Dermis blood vessel endothelial cell (primary cell): Measurements from ENCODE around the gene KCNK1. TPM values are rescaled to one million over a fixed set of nuclear protein-coding genes. Genes with fewer than 3 reads are reported as not detected.

Experiments used
- DNase-seq: peaks from one replicate; pipeline ENCODE4 v3.0.0; 2010
- total RNA-seq: library from RNA; depleted of rRNA; stranded (reverse); fragments of >200 nt; gene quantifications from 2 replicates; pipeline ENCODE4 v1.2.3, GENCODE V29; 2014

The KCNK1 gene
- total RNA-seq, result 0.17 TPM in 1 of 2 replicates, not detected in the other

GRCh38 chr1:233613252-233614172, at the start of gene KCNK1:
TSS of gene KCNK1 (plus strand) at chr1:233614106. CDS start at chr1:233614172, 66 bp downstream.
- no peak for DNase-seq

DNA sequence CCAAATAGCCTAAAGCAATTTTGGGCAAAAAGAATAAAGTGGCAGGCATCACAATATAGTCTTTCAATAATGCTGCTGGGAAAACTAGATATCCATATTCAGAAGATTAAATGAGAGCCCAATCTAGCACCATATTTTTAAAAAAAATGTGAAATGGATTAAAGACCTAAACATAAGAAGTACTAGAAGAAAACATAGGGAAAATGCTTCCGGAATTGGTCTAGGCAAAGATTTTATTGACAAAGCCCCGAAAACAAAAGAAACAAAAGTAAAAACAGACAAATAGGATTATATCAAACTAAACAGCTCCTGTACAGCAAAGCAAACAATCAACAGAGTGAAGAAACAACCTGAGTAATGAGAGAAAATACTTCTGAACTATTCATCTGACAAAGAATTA, 48.6 kb upstream of the KCNK1 start:
- no peak for DNase-seq

DNA sequence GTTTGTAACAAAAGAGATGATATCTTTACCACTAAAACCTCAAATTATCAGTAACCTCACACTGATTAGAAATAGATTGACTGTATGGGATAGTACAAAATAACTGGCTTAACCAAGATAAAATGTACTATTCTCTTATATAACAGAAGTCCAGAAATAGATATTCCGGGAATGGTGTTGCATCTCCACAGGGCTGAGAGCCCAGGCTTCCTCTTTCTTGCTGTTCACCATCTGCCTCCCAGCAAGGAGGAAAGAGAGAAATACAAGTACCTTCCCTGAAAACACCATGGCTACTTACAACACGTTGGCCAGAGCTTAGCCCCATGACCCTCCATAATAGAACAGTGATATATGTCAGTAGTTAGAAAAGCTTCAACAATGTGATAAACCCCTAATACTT, 47.0 kb upstream of the KCNK1 start:
- no peak for DNase-seq

DNA sequence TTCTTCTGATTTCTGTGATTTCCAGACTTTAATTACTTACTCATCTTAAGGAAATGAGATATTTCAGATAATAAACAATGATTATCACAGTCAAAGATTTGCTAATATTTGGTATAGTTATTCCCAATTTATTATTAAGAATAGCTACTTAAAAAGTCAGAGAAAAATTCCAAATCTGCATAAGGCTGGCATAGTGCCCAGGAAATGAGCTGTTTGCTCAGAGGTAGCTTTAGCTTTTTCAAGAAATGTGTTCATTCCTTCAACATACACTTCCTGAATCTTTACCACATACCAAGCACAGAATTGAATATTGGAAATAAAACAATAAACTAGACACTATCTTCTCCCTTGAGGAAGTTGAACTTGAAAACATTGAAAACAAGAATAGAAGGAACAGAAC, 44.3 kb upstream of the KCNK1 start:
- no peak for DNase-seq

DNA sequence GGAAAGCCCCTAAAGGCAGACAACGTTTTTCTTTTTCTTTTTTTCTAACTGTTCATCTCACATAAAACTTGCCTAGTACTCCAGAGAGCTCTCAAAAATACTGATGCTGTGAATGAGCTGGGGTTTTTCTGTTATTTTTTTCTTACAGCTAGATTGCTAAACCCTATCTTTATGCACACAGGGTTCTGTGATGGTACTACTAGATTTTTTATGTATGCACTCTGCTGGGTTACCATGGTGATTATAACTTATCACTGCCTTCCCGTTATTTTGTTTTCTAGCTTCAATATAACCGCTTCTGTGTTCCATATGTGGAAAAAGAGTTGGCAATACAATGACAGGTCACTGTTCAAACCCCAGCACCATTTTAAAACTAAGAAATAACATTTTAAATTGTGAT, 43.7 kb upstream of the KCNK1 start:
- no peak for DNase-seq

DNA sequence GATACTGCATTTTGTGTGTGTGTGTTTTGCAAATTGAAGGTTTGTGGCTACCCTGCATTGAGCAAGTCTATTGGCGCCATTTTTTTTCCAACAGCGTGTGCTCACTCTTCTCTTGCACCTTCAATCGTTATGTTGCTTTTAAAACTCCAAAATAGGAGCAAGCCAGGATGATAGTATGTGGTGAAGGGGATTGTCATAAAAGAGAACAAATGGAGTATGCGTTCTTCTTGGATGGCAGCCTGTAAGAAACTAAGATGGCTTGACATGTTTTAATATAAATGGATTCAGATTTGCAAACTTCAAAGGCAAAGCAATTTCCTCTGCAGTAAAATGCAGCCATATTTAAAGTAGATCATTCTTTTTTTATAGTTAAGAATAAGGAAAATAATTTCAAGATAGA, 43.2 kb upstream of the KCNK1 start:
- no peak for DNase-seq

DNA sequence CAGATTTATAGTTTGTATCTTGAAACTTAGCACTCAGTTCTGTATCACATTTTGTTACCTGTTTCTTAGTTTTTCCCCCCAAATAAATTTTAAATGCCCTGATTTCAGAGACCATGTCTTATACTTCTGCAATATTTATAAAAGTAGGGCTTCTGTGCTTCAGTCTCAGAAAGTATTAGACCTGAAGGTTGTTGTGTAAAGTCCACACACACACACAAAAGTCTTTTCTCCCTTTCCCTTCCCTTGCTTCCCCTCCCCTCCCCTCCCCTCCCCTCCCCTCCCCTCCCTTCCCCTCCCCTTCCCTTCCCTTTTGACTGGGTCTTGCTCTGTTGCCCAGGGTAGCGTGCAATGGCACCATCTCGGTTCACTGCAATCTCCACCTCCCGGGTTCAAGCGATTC, 41.0 kb upstream of the KCNK1 start:
- DNase-seq, result no peak

GRCh38 chr1:233575450-233575849, 38.5 kb upstream of the KCNK1 start:
- no peak for DNase-seq

DNA sequence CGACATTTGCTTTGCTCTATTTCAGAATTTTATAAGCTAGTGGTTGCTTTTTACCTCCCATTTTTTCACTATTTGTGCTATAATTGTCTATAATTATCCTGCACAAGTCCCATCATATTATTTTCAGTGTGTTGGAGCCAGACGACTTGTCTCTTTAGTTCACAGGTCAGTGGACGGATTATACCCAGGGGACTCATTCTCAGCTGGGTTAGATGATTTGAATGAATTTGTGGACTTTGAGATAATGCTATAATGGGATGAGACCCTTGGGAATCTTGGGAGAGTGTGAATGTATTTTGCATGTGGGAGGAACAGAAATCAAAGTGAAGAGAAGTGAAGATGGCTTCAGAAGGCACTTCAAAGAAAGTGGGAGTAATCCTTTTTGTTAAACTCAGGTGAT, 31.5 kb upstream of the KCNK1 start:
- no peak for DNase-seq

- DNase-seq, result no peak
These were observed 29.5 kb upstream of the KCNK1 start for GRCh38 chr1:233584376-233584775.

GRCh38 chr1:233584931-233585330, 29.0 kb upstream of the KCNK1 start:
- DNase-seq, result no peak

DNA sequence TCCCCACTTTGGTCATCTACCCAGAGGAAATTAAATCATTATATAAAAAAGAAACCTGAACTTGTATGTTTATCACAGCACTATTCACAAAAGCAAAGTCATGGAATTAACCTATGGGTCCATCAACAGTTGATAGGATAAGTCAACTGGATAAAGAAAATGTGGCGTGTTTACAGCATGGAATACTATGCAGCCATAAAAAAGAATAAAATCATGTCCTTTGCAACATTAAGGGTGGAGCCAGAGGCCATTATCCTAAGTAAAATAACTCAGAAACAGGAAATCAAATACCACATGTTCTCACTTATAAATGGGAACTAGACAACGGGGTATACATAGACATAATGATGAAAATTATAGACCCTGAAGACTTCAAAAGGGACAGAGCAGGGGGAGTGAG, 27.6 kb upstream of the KCNK1 start:
- no peak for DNase-seq

DNA sequence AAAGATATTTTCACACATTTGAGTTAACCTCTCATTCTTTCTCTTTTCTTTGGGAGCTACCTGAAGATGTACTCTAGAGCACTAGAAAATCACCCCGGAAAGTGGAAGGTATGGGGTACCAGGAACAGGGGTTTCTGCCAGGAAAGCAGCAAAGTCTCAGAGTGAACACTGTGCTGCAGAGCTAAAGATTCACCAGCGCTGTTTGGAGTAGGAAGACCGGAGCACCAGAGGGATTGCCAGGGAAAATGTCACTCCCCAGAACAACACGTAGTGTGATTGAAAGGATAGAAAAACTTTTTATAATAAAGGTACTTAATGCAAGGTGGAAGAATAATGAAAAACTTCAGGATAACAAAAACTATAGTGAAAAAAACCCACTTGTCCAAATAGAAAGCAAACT, 26.7 kb upstream of the KCNK1 start:
- DNase-seq, result no peak

GRCh38 chr1:233587958-233588799, 25.7 kb upstream of the KCNK1 start:
- DNase-seq, result no peak

- no peak for DNase-seq
These were observed 16.4 kb upstream of the KCNK1 start for GRCh38 chr1:233597489-233597901.

DNA sequence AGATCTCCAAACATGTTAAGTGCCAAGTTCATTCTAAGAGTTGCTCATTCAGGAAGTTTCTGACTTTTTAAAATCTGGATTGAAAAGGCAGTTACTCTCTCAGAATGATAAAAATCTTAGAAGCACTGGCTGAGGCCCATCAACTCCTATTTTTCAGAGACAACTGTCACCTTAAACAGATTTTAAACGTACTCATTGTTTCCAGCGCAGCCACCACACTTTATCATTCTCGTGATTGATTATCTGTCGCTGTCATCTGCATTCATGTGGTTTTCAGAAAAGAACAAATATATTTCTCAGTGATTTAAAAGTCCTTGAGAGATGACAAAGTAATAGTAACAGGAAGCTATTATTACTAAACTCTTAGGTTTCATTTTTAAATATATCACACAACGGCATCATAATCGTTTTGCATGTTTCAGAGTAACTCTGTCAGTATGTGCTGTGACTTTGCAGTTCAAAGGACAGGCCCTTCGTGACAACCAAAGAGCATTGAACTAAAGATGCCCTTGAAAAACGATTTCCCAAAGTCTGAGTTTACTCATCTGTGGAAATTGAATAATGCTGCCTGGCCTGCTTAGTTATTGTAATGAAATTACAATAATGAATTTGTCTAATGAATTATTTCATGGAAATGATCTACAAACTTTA, 14.9 kb upstream of the KCNK1 start:
- no peak for DNase-seq

GRCh38 chr1:233599542-233600073, 14.3 kb upstream of the KCNK1 start:
- no peak for DNase-seq

- DNase-seq, result no peak
These were observed 13.4 kb upstream of the KCNK1 start for GRCh38 chr1:233600488-233600887.

GRCh38 chr1:233603478-233603877, 10.4 kb upstream of the KCNK1 start:
- DNase-seq, result no peak

- no peak for DNase-seq
These were observed 8.7 kb upstream of the KCNK1 start for GRCh38 chr1:233605205-233605604.

- no peak for DNase-seq
These were observed 7.1 kb upstream of the KCNK1 start for GRCh38 chr1:233606813-233607212.

DNA sequence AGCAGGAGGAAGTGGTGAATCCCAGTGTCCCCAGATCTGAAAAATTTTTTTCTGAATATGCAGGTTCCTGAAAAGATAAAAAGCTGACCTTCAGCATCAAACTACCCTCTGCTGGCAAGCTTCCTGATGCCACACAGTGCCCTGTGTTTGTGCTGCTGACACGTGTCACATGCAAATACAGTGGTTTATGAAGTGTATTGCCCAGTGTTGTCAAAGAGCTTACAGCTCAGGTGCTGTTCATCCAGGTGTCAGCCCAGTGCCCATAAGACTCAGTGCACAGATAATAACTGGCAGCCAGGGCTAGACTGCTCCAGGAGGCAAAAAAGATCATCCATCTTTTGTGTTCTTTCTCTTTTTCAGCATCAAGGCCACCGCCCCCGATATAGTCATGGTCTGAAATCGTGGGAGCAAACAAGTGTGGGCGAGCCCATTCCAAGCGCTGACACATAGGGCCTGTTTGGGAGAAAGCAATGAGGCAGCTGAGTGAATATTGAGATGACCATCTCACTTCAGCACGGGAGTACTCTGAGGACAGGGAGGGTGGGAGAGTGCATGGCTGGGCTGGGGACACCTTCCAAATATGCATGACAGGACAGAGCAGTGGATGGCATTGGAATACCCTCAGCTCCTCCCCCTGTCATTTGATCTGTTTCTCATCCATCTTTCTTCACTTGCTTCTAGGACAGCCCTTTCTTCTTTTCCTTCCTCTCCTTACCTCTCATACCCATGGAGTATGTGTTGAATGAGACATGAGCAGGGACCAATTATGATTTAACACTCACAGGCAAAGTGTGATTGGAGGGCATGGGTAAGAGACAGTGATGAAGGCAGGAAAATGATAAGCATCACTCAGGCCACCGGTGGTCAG, 6.4 kb upstream of the KCNK1 start:
- DNase-seq, result no peak
